GM12878 (cell line): Measurements from ENCODE around the gene CLDN14. TPM values are rescaled to one million over a fixed set of nuclear protein-coding genes. Genes with fewer than 3 reads are reported as not detected.

Experiments
- PML ChIP-seq: IDR thresholded peaks from 2 replicates; pipeline ENCODE4 v1.6.1; 2012; ENCODE audit warnings: low read length, inconsistent platforms
- SPI1 ChIP-seq: IDR thresholded peaks from 2 replicates; pipeline ENCODE4 v1.6.1; 2011; ENCODE audit warnings: low read depth, mild to moderate bottlenecking, low read length, moderate library complexity, borderline replicate concordance; ENCODE audit not compliant: insufficient read depth
- polyA plus RNA-seq, 11 experiments: library from polyadenylated mRNA; depleted of rRNA in 4 of 11; unstranded in 6 of 11; stranded (reverse) in 5 of 11; fragments of >200 nt; fragmentation: Nextera tagmentation in 4 of 11; fragmentation: Illumina TruSeq in 1 of 11; extraction: Ambion mirVana in 4 of 11; extraction: Trizol in 1 of 11; gene quantifications; 1 replicate in 1 of 11; 2 replicates in 10 of 11; pipeline versions ENCODE4 v1.2.1 to v1.2.3, GENCODE V29; 2011 to 2016; ENCODE audit warnings: inconsistent platforms in 2 of 11, missing spikeins in 2 of 11, low read depth in 1 of 11
- total RNA-seq, 4 experiments: library from RNA; depleted of rRNA in 3 of 4; stranded (reverse); fragments of >200 nt in 3 of 4; fragmentation: Illumina TruSeq in 1 of 4; extraction: Trizol in 1 of 4; gene quantifications; 2 replicates each; pipeline versions ENCODE4 v1.2.1 to v1.2.3, GENCODE V29; 2013 to 2021
- TF ChIP-seq, protein P1 (sequence below), 3 experiments: IDR thresholded peaks in 2 of 3; conservative IDR thresholded peaks in 1 of 3; 2 replicates each; pipeline ENCODE4 v1.5.1; 2011; ENCODE audit warnings: low read depth in 3 of 3, low read length in 3 of 3, mild to moderate bottlenecking in 3 of 3, control low read depth in 2 of 3, moderate library complexity in 2 of 3, inconsistent platforms in 1 of 3, mixed read lengths in 1 of 3; ENCODE audit not compliant: control insufficient read depth in 2 of 3, insufficient read depth in 1 of 3; ENCODE audit errors: extremely low read depth in 1 of 3
- TF ChIP-seq, protein P2 (sequence below): fragments of 450-650 bp; IDR thresholded peaks from 2 replicates; pipeline ENCODE4 v1.6.1; 2017; ENCODE audit warnings: mild to moderate bottlenecking, moderate library complexity

The CLDN14 gene
- total and polyA plus RNA-seq, 10 of the 15 experiments (the other 5 are each of a cell fraction or from before 2014, with no cell fraction given) = 0.90 to 19.4 (median 6.6) TPM

DNA sequence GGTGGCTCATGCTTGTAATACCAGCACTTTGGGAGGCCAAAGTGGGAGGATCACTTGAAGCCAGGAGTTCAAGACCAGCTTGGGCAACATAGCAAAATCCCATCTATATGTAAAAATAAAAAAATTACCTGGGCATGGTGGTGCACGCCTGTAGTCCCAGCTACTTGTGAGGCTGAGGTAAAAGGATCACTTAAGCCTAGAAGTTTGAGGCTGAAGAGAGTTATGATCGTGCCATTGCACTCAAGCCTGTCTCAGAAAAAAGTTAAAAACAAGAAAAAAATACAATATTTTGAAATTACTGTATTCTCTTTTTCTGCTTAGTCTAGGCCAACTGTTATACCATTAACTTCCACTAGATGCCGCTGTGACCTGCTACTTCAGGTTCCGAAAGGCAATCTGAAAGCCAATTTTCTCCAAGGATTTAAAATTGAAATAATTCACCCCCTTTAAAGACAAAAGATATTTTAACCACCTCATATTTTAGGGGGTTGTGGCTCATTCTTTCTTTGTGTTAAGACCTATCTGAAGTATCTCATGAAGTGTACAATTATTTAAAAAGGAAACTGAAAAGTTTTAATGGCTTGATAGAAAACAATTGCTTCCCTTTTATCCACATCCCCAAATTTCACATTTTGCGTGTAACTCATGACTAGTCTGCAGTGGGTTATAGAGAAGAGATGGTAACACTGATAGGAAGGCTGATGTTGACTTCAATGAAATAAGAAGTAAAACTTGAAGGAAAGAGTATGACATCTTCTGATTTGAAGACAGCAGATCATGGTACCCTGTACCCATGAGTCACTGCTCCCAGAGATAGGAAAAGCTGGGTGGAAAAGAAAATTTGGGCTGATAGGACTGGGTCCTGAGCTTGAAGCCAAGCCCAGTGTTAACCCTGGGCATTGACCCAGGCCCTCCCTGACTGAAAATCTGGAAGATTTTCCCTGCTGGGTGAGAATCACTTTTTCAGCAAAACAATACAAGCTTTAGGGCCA, 24.4 kb upstream of the CLDN14 start (continued):
- TF ChIP-seq, protein P1, sequence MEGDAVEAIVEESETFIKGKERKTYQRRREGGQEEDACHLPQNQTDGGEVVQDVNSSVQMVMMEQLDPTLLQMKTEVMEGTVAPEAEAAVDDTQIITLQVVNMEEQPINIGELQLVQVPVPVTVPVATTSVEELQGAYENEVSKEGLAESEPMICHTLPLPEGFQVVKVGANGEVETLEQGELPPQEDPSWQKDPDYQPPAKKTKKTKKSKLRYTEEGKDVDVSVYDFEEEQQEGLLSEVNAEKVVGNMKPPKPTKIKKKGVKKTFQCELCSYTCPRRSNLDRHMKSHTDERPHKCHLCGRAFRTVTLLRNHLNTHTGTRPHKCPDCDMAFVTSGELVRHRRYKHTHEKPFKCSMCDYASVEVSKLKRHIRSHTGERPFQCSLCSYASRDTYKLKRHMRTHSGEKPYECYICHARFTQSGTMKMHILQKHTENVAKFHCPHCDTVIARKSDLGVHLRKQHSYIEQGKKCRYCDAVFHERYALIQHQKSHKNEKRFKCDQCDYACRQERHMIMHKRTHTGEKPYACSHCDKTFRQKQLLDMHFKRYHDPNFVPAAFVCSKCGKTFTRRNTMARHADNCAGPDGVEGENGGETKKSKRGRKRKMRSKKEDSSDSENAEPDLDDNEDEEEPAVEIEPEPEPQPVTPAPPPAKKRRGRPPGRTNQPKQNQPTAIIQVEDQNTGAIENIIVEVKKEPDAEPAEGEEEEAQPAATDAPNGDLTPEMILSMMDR (IDR thresholded peaks at IDR 0.05 in 2 of 3, conservative IDR thresholded peaks at IDR 0.05 in 1 of 3; ENCODE audit: control insufficient read depth in 2 of 3, extremely low read depth in 1 of 3, insufficient read depth in 1 of 3, low read depth in 3 of 3, low read length in 3 of 3) = peak; percentile 78 to 85 (median 85); a peak in 5 of 6 replicates
- TF ChIP-seq PML = no peak
- TF ChIP-seq, protein P2, sequence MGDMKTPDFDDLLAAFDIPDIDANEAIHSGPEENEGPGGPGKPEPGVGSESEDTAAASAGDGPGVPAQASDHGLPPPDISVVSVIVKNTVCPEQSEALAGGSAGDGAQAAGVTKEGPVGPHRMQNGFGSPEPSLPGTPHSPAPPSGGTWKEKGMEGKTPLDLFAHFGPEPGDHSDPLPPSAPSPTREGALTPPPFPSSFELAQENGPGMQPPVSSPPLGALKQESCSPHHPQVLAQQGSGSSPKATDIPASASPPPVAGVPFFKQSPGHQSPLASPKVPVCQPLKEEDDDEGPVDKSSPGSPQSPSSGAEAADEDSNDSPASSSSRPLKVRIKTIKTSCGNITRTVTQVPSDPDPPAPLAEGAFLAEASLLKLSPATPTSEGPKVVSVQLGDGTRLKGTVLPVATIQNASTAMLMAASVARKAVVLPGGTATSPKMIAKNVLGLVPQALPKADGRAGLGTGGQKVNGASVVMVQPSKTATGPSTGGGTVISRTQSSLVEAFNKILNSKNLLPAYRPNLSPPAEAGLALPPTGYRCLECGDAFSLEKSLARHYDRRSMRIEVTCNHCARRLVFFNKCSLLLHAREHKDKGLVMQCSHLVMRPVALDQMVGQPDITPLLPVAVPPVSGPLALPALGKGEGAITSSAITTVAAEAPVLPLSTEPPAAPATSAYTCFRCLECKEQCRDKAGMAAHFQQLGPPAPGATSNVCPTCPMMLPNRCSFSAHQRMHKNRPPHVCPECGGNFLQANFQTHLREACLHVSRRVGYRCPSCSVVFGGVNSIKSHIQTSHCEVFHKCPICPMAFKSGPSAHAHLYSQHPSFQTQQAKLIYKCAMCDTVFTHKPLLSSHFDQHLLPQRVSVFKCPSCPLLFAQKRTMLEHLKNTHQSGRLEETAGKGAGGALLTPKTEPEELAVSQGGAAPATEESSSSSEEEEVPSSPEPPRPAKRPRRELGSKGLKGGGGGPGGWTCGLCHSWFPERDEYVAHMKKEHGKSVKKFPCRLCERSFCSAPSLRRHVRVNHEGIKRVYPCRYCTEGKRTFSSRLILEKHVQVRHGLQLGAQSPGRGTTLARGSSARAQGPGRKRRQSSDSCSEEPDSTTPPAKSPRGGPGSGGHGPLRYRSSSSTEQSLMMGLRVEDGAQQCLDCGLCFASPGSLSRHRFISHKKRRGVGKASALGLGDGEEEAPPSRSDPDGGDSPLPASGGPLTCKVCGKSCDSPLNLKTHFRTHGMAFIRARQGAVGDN = peak; percentile 59; the same call in 1 of the 2 replicates
- TF ChIP-seq SPI1 = no peak
